ENCODE measurements around the gene LDHAL6B.

The LDHAL6B gene

DNA sequence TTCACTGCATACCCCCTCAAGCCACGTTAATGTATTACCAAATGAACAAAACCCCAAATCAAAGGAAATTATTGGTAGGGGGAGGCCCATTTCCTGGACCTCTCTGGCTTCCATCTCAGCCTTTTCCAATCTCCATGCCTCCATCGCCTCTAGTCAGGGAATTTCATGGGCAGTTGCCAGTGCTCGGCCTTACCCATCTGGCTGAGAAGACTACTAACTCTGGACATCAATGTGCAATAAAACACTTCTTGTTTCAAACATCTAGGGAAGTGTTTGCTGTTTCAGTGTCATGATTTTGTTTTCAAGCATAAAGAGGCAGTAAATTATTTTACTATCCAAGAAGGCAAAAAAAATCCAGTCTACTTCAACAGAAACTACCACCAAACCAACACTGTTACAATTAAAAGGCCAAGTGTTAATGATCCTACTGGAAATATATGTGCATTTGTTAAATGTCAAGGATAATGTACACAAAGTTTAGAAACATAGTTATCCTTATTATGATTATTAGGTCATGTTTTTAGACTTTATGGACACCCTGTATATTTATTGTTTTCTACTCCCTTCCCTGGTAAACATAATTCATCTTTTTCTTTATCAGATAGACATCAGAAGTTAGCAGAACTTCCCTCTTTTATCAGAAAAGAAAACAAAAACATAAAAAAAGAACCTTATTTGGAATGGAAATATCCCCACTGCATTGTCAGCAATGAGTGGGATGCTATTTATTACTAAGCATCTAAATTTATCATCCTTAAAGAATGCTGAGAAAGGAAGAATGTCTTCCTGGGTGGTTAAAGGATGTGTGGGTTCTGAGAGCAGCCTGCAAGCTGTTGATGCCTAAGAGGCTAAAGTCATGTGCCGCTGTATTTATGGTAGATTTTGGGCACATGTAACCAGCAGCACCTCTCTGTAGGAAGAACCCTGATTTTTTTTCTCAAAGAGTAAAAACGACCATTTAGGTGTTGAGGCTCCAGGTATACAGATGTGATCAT is 15.2 kb downstream of the LDHAL6B start:
- no peak for DNase-seq

DNA sequence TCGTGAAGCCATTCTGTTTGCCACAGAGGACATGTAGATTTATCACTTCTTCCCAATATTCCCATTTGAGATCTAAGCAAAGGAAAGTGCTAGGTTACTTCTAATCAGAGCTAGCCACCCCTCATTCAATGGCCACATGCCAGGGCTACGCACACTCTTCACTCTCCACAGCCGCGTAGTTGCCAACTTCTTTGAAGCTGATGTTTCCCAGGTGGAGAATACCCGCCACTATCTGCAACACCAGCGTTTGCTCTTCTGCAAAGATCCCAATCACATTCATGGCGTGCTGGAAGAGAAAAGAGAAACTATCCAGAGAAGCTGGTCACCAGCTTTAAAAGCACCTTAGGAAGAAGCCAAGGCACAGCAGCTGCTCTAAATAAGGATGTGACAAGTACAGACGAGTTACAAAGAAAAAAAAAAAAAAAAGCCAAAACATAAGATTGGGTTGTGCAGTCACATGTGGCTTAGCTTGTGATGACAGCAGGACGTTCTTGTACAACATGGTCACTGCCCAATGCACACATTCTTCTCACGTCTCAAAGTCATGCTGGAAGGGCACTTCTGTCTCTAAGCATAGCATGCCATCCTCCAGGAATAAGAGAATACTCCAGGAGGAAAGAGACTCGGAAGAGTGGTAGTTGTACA is 16.4 kb downstream of the LDHAL6B start:
- no peak for DNase-seq

DNA sequence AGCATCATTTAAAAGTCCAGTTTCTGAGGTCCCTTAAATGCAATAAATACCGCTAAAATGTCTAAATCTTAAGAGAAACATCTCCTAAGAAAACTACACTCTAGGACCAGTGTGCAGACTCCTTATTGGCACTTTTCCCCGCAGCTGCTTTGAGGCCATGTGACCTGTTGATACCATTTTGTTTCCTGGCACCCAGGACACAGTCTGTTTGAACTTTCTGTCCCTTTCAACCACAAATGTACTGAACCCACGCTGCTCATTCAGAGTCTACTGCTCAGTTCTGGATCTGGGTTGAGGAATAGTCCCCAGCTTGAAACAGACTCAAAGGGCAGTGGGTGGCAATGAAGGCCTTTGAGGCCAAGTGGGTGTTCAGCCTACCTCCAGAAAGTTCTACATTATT is 17.1 kb downstream of the LDHAL6B start:
- DNase-seq, result no peak

GRCh38 chr15:59224474-59224873 is 17.8 kb downstream of the LDHAL6B start:
- no peak for DNase-seq

GRCh38 chr15:59227021-59227420 is 20.4 kb downstream of the LDHAL6B start:
- DNase-seq, result no peak

DNA sequence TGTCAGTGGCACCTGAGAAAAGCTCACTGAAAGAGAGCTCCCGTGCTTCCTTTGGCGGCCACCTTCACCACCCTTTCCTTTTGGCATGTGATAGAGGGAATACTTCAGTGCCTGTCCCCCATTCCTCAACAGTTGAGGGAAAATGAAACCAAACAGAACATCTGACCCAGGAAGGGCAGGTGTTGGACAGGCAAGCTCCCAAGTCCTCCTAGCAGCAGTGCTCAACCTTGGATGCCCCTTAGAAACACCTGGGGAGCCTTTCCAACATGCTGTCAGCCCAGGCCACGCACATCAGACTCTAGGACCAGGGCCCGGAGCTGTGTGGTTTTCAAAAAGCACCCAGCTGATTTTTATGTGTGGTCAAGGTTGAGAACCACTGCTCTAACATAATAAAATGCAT is 22.4 kb downstream of the LDHAL6B start:
- no peak for DNase-seq

- DNase-seq, result no peak
Measured at GRCh38 chr15:59229453-59229852, 22.8 kb downstream of the LDHAL6B start.

- no peak for DNase-seq
Measured at GRCh38 chr15:59230531-59231055, 23.9 kb downstream of the LDHAL6B start.

GRCh38 chr15:59232476-59232875 is 25.8 kb downstream of the LDHAL6B start:
- DNase-seq, result no peak

DNA sequence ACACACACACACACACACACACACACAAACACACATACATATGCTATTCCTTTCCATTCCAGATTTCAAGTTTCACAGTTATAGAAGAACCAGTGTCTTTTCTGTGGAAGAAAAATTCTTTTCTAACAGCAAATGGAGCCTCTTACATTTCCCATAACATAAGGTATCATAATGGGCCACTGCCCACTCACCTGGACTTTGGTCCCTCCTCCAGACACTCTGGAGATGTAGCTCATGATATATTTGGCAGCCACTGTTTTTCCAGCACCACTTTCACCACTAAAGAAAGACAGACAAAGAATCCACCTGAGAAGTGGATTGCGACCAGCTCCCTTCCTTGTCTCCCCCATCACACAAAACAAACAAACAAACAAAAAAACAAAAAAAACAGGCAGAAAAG is 29.8 kb downstream of the LDHAL6B start:
- no peak for DNase-seq

GRCh38 chr15:59237119-59237855 is 30.6 kb downstream of the LDHAL6B start:
- no peak for DNase-seq

DNA sequence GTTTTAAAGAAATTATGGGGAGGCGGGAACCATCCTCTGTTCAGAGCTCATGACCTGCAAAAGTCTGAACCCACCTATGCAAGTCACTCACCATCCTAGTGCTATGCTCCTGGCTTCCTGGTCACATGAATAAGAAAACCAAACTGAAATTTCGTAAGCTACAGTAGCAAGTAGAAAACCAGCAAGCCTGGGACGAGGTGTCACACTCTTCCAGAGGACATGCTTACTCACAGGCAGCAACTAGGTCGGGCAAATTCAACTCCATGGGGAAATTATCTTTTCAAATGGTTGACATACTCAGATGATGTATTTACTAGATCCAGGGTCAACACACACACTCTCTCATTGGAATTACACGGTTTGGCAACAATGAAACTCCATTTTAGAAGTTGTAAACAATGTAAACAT is 31.3 kb downstream of the LDHAL6B start:
- DNase-seq, result no peak

- no peak for DNase-seq
Measured at GRCh38 chr15:59240036-59240435, 33.4 kb downstream of the LDHAL6B start.

- DNase-seq, result no peak
Measured at GRCh38 chr15:59242649-59243048, 36.0 kb downstream of the LDHAL6B start.

DNA sequence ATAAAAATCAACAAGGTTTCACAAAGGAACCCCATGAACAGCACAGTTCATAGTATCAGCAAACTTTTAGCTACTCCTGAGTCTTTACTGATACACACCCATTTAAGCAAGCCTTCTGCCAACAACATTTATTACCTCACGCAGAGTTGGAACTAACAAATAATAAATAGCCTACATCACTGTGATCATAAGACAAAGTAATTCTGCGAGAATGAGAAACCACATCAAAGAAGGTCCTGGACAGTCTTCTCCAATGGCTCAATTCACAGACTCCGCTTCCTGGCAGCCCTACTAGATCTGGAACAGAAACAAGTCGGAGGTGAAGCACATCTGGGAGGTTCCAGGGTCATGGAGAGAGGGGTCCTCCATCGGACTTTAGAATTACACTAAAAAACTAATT is 37.0 kb downstream of the LDHAL6B start:
- no peak for DNase-seq

- no peak for DNase-seq
Measured at GRCh38 chr15:59244337-59244736, 37.7 kb downstream of the LDHAL6B start.

GRCh38 chr15:59245559-59245958 is 38.9 kb downstream of the LDHAL6B start:
- no peak for DNase-seq

- peak; percentile 10 for DNase-seq
Measured at GRCh38 chr15:59247364-59247763, 40.7 kb downstream of the LDHAL6B start.

DNA sequence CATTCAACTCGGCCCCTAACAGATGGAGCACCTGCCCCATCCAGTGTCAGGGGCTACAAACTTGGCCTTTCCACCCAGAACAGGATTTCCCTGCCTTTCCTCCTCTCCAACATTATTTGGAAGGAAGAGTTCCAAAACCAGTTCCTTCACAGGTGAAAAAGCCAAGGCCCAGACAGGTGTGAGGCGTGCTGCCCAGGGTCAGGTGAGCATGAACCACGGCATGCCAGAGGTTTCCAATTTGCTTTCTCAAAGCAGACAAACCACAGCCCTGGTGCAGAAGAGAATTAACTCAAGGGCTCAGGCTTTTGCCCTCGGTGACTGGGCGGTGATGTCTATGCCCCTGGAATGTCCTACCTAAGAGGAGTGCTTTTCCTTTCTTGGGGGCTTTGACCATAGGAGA is 43.2 kb downstream of the LDHAL6B start:
- DNase-seq, result no peak

DNA sequence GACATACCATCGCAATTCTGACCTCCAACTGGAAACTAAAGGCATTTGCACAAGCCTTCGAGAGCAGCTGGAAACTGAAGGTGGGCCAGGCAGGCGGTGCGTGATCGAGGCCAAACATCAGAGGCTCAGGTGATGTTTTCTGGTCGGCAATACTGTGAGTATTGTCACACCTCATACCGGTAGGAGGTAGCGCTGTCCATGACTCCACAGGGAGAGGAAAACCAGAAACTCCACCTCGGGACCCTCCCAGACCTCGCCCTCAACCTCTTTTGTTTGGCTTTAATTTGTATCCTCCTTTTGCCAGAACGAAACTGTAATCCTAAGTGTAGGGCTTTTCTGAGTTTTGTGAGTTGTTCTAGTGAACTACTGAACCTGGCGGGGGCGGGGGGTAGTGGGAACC is 43.6 kb downstream of the LDHAL6B start:
- DNase-seq, result no peak

DNA sequence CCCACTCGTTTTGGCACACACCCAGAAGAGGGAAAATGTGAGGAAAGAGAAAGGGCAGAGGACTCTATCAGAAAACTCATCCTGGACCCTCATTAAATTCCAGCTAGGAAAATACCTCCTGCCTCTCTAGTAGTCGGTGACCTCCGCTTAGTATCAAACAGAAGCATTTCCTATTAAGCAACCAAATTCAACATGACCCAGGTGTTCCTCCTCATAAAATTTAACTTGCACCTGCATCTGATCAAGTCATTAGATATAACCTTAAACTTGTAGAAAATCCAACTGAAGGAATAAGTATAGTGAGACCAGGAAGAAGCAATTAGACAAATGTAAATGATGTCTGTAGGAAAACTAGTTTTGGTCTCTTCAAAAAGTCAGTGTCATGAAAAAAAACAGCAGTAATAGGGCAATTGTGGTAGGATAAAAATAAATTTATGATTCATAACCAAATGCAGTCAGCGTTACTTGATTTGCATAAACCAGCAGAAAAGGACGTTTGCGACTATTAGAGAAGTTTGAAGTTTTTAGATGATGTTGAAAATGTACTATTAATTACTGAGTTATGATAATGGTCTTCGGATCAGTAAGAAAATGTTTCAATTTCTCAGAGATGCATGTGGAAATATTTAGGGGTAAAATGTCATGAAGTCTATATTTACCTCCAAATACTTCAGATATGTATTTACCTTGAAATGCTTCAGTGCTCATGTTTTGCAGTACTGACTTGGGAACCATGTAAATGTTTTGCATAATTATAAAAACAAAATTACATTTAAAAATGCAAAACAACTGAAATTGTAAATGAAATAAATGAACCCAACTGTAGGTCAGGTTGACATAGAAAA is 44.6 kb downstream of the LDHAL6B start:
- DNase-seq, result no peak

- no peak for DNase-seq
Measured at GRCh38 chr15:59252137-59252536, 45.5 kb downstream of the LDHAL6B start.

All from T-helper 9 cell (primary cell).